ENCODE results near the gene GNB1L. TPM values are rescaled to one million over a fixed set of nuclear protein-coding genes. Genes with fewer than 3 reads are reported as not detected.

Gene GNB1L
- total and polyA plus RNA-seq, 9 of the 15 experiments (the other 6 are each of a cell fraction or from before 2014, with no cell fraction given), result 0.56 to 50.5 (median 10.2) TPM

GRCh38 chr22:19871845-19872778 is 17.4 kb upstream of the GNB1L start:
- peak overlapping the region in 1 of 2 experiments; percentile 69; a peak in 2 of 4 replicates for H3K9ac ChIP-seq (ENCODE audit: insufficient read depth in 1 of 2, low read depth in 2 of 2, low read length in 2 of 2)
- WGBS (ENCODE audit: insufficient coverage, low coverage, missing lambda C conversion rate), result 28% methylated on average over 16 of the region's 16 CpGs
- POLR2A ChIA-PET, result interaction anchor here (0.6 to 2.8 kb wide), 13 partner anchors 9 to 255 kb away, joined by 3 to 17 read pairs (median 3); partner anchors contain the start of genes GNB1L and RTL10
- no peaks in the 10 kb centered on the region for H3K9me3 ChIP-seq (replicated peaks; ENCODE audit: control insufficient read depth, insufficient read depth, low read depth, low read length)
- no peaks in the 10 kb centered on the region for H3K36me3 ChIP-seq (ENCODE audit: control insufficient read depth, insufficient read depth, low read length)
- CTCF ChIA-PET (ENCODE audit: low intra/inter-chr PET ratio), result no interaction called here
- in situ Hi-C loops (cut with MboI) (no loop called here), intact Hi-C loops (cut with micrococcal nuclease) (no loop called here)
- no TSS peak for BruUV-seq (replicated peaks)
- H3K9me1 ChIP-seq (ENCODE audit: control insufficient read depth, insufficient read depth, low read length), result no peaks in the 10 kb centered on the region
- H3K4me1 ChIP-seq (replicated peaks in 1 of 2; ENCODE audit: control insufficient read depth in 2 of 2, insufficient read depth in 2 of 2, low read length in 2 of 2), result peaks cover 8 to 85% of the 10 kb centered on the region in 2 experiments; a peak in 4 of 5 replicates
- peaks cover 13% of the 10 kb centered on the region for H4K20me1 ChIP-seq (replicated peaks; ENCODE audit: control insufficient read depth, insufficient read depth, low read length)
- no peak overlapping the region for H2AFZ ChIP-seq (ENCODE audit: low read depth, low read length)
- DNase-seq (ENCODE audit: extremely low read depth in 1 of 4, low spot score in 3 of 4) (no peak), ATAC-seq (no peak), FAIRE-seq (no peak)
- no peak overlapping the region for H3K4me2 ChIP-seq (ENCODE audit: insufficient read depth, low read length)
- no peak overlapping the region for H3K27ac ChIP-seq (ENCODE audit: extremely low read depth, low read depth, low read length)
- H3K27me3 ChIP-seq (ENCODE audit: control insufficient read depth in 2 of 2, insufficient read depth in 2 of 2, low read length in 2 of 2), result peaks cover 2 to 30% of the 10 kb centered on the region in 2 experiments; a peak in 3 of 5 replicates
- H3K4me3 ChIP-seq, result no peak overlapping the region
- H3K79me2 ChIP-seq (ENCODE audit: control insufficient read depth, insufficient read depth, low read length), result no peaks in the 10 kb centered on the region
- TF ChIP-seq POLR2G (IDR thresholded peaks at IDR 0.05; ENCODE audit: low read depth, low read length) (0 out of 2 replicates have a peak, but pooled peaks have one; percentile 22), ZNF444 (CRISPR knock-in tag; IDR thresholded peaks at IDR 0.05) (no peak), RBM22 (IDR thresholded peaks at IDR 0.05; ENCODE audit: low read depth, low read length, poor library complexity, severe bottlenecking) (no peak), FIP1L1 (IDR thresholded peaks at IDR 0.05; ENCODE audit: low read depth, low read length, poor library complexity, severe bottlenecking) (peak; percentile 8), NELFE (IDR thresholded peaks at IDR 0.05; ENCODE audit: insufficient read depth, insufficient read length) (no peak), CBX8 (IDR thresholded peaks at IDR 0.05; ENCODE audit: borderline replicate concordance, extremely low read depth, low read depth, low read length, poor library complexity, severe bottlenecking) (no peak), POLR2A (conservative IDR thresholded peaks at IDR 0.05) (no peak), RFX7 (CRISPR knock-in tag; IDR thresholded peaks at IDR 0.05) (no peak), PRPF4 (IDR thresholded peaks at IDR 0.05; ENCODE audit: insufficient read depth, low read depth, low read length, poor library complexity, severe bottlenecking) (no peak), GABPB2 (CRISPR knock-in tag; conservative IDR thresholded peaks at IDR 0.05) (no peak), U2AF1 (optimal IDR thresholded peaks at IDR 0.05; ENCODE audit: low read depth, low read length) (no peak), HINFP (tag; conservative IDR thresholded peaks at IDR 0.05; ENCODE audit: low read depth) (no peak), MAFG (tag; conservative IDR thresholded peaks at IDR 0.05) (no peak), NCOR1 (IDR thresholded peaks at IDR 0.05) (no peak), PRMT5 (CRISPR knock-in tag; IDR thresholded peaks at IDR 0.05) (0 out of 2 replicates have a peak, but pooled peaks have one; percentile 27), RAD21 (CRISPR knock-in tag; conservative IDR thresholded peaks at IDR 0.05 in 1 of 2, IDR thresholded peaks at IDR 0.05 in 1 of 2) (peak in 1 of 2 experiments; percentile 11; a peak in 1 of 4 replicates), HNRNPLL (IDR thresholded peaks at IDR 0.05; ENCODE audit: low read depth, low read length, poor library complexity, severe bottlenecking) (peak; percentile 16), E2F3 (CRISPR knock-in tag; IDR thresholded peaks at IDR 0.05) (no peak)
